ENCODE measurements around the gene MMS22L.

Gene MMS22L

DNA sequence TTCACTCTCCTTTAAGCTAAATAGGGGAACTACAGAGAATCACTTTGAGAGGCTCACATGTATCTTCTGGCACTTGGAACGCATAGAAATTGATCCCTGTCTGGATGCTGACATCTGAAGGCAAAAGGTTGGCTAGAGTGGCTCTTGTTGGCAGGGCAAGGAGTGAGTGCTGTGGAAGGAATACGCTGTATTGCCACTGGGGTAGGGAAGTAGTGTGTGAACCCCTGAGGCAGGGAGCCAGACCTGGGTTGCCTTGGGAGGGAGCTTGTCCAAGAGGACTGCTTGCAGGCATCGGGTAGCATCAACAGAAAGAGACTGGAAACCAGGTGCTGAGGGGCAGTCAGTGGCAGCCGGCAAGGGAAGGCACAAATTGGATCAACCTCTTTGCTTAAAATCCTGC is 8.9 kb upstream of the MMS22L start:
- in situ Hi-C loops (cut with MboI; ENCODE audit: low pct_unique_long_range_greater_than_20kb, low sequenced_read_pairs, unreplicated experiment): no loop called here
- no peak for DNase-seq (ENCODE audit: low spot score)

DNA sequence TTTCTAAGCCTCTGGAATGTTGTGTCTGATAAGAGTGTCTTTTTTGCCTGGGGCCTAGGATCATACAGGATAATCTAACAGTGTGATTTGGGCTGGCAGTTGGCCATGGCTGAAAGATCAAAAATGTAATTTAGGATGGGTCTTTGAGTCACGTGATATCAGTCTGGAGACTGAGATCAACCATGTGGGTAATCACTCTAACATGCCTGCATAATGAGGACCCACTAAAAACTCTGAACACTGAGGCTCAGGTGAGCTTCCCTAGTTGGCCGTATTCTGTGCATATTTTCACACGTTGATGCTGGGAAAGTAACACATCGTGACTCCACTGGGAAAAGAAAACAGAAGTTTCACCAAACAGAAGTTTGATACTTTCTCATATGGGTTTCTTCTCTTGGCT is 6.3 kb upstream of the MMS22L start:
- DNase-seq (ENCODE audit: low spot score): no peak
- in situ Hi-C loops (cut with MboI; ENCODE audit: low pct_unique_long_range_greater_than_20kb, low sequenced_read_pairs, unreplicated experiment): no loop called here
- TF ChIP-seq, protein P1, sequence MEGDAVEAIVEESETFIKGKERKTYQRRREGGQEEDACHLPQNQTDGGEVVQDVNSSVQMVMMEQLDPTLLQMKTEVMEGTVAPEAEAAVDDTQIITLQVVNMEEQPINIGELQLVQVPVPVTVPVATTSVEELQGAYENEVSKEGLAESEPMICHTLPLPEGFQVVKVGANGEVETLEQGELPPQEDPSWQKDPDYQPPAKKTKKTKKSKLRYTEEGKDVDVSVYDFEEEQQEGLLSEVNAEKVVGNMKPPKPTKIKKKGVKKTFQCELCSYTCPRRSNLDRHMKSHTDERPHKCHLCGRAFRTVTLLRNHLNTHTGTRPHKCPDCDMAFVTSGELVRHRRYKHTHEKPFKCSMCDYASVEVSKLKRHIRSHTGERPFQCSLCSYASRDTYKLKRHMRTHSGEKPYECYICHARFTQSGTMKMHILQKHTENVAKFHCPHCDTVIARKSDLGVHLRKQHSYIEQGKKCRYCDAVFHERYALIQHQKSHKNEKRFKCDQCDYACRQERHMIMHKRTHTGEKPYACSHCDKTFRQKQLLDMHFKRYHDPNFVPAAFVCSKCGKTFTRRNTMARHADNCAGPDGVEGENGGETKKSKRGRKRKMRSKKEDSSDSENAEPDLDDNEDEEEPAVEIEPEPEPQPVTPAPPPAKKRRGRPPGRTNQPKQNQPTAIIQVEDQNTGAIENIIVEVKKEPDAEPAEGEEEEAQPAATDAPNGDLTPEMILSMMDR (IDR thresholded peaks at IDR 0.05; ENCODE audit: extremely low read depth, insufficient read depth, missing control alignments): no peak

More for the DNA sequence above, 8.9 kb upstream of the MMS22L start:
- TF ChIP-seq, protein P1 (IDR thresholded peaks at IDR 0.05; ENCODE audit: extremely low read depth, insufficient read depth, missing control alignments): no peak

DNA sequence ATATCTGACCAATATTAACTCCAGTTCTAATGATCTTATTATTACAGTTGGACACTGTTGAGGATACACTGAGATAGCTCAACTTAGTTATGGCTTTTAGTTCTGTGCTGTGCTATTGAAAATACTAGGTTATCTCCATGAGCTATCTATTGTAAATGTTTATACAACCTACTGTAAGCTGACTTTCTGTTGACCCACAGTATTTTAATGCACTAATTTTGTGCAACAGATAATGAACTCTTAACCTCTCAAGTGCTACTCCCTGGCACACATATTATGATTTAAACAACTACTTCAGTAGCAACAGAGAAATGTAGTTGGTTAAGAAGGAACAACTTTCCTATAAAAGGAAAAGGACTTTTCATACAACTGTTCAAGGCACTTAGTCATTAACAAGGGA is 5.2 kb upstream of the MMS22L start:
- in situ Hi-C loops (cut with MboI; ENCODE audit: low pct_unique_long_range_greater_than_20kb, low sequenced_read_pairs, unreplicated experiment): no loop called here
- no peak for DNase-seq (ENCODE audit: low spot score)
- TF ChIP-seq, protein P1 (IDR thresholded peaks at IDR 0.05; ENCODE audit: extremely low read depth, insufficient read depth, missing control alignments): no peak

DNA sequence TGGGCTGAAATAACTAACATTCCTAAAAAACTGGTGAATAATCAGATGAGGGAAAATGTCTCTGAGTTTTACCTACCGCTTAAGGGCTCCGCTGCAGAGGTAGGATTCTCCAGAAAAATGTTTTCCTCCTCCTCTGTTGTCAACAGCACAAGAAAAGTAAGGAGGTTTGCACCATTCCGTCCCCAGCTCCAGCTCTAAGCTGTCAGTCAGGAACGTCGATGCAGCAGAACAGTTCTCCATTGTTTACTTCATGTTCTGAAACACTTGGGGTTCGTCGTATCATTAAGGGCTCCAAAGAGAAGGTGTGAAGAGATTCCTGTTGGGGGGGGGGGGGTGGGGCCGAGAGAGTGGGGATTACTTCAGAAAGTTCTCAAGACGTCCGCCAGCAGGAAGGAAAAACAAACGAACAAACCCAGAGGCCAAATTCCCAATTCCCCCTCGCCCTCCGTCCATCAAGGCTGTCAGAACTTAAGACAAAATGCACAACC is 734 bp downstream of the MMS22L start:
- TF ChIP-seq, protein P1 (IDR thresholded peaks at IDR 0.05; ENCODE audit: extremely low read depth, insufficient read depth, missing control alignments): no peak
- in situ Hi-C loops (cut with MboI; ENCODE audit: low pct_unique_long_range_greater_than_20kb, low sequenced_read_pairs, unreplicated experiment): no loop called here
- DNase-seq (ENCODE audit: low spot score): peak; percentile 17

DNA sequence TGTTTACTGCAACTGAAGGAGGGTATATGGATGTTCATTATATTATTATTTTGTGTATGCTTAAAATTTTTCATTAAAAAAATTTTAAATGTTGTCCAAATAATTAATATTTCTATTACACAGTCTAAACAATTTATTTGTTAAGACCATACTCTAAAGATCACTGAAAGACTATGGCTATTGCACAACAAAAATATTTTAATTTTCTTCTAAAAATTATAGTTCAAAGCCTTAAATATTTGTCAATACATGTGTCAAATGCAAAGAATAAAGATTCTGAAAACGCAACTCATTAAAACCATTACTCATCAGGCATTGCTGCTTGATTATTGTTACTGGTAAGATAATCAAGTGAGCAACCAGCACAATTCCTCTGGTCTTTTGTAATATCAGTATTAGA is 2.2 kb downstream of the MMS22L start:
- in situ Hi-C loops (cut with MboI; ENCODE audit: low pct_unique_long_range_greater_than_20kb, low sequenced_read_pairs, unreplicated experiment): no loop called here
- TF ChIP-seq, protein P1 (IDR thresholded peaks at IDR 0.05; ENCODE audit: extremely low read depth, insufficient read depth, missing control alignments): no peak
- no peak for DNase-seq (ENCODE audit: low spot score)

DNA sequence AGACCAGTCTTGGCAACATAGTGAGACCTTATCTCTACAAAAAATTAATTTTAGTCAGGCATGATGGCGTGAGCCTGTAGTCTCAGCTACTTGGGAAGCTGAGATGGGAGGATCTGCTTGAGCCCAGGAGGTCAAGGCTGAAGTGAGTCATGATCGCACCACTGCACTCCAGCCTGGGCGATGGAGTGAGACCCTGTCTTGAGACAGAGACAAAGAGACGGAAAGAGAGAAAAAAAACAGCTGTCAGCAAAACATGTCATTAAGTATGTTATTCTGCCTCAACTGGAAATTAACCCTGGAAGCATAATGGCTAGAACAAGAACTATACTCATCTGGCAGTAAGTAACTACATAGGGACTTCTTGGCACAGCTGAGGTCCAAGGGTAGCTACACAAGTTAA is 7.2 kb downstream of the MMS22L start:
- in situ Hi-C loops (cut with MboI; ENCODE audit: low pct_unique_long_range_greater_than_20kb, low sequenced_read_pairs, unreplicated experiment): no loop called here
- DNase-seq (ENCODE audit: low spot score): no peak
- TF ChIP-seq, protein P1 (IDR thresholded peaks at IDR 0.05; ENCODE audit: extremely low read depth, insufficient read depth, missing control alignments): no peak

DNA sequence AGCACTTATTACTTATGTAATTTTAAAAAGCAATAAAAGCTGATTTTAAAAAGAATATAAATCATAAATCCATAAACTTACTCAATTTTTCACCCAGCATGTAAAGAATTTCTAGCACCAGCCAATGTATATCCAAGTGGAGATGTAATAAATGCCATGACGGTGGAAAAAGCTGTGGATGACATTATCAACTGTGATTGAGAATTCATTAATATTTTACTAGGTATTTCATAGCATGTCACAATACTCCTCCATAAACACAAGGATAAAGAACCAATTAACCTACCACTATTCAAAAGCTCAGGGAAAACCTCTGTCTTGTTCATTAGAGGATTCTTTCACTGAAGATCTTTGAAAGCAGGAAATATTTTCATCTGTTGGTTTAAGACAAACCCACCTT is 13.2 kb downstream of the MMS22L start:
- in situ Hi-C loops (cut with MboI; ENCODE audit: low pct_unique_long_range_greater_than_20kb, low sequenced_read_pairs, unreplicated experiment): no loop called here
- DNase-seq (ENCODE audit: low spot score): no peak
- TF ChIP-seq, protein P1 (IDR thresholded peaks at IDR 0.05; ENCODE audit: extremely low read depth, insufficient read depth, missing control alignments): no peak

Measured in GM13977 (cell line).